SK-N-SH treated with all-trans-retinoic acid at 6 μM for 48 hours (cell line): ENCODE results near the gene C14orf180.

Experiments
- ATAC-seq: fragments of 200-7000 bp; cut with Tn5 transposase; 3 replicates; pipeline ENCODE4 v1.9.1; 2020; ENCODE audit warnings: mild to moderate bottlenecking, moderate library complexity
- ARNTL ChIP-seq: fragments of 450-650 bp; formaldehyde crosslinking; IDR thresholded peaks from 2 replicates; pipeline ENCODE4 v1.5.0; 2020; ENCODE audit warnings: low read depth, mild to moderate bottlenecking, moderate library complexity, borderline replicate concordance
- BACH2 ChIP-seq: fragments of 250-450 bp; sonication (Bioruptor Pico); IDR thresholded peaks from 2 replicates; pipeline ENCODE4 v1.9.0; 2021; ENCODE audit warnings: mild to moderate bottlenecking, borderline replicate concordance
- CSDC2 ChIP-seq: fragments of 250-450 bp; sonication (Bioruptor Pico); IDR thresholded peaks from 2 replicates; pipeline ENCODE4 v1.5.0; 2020; ENCODE audit warnings: mild to moderate bottlenecking, moderate library complexity
- ESRRG ChIP-seq: fragments of 250-450 bp; sonication (Bioruptor Pico); IDR thresholded peaks from 2 replicates; pipeline ENCODE4 v1.6.1; 2021; ENCODE audit warnings: mild to moderate bottlenecking
- GLIS3 ChIP-seq: fragments of 250-450 bp; sonication (Bioruptor Pico); IDR thresholded peaks from 2 replicates; pipeline ENCODE4 v1.5.0; 2020; ENCODE audit warnings: mild to moderate bottlenecking, moderate library complexity
- OSR1 ChIP-seq: fragments of 250-450 bp; sonication (Bioruptor Pico); IDR thresholded peaks from 2 replicates; pipeline ENCODE4 v1.8.0; 2022; ENCODE audit warnings: moderate library complexity, mild to moderate bottlenecking, inconsistent platforms
- PPARA ChIP-seq: fragments of 250-450 bp; sonication (Bioruptor Pico); IDR thresholded peaks from 2 replicates; pipeline ENCODE4 v1.5.0; 2020; ENCODE audit warnings: mild to moderate bottlenecking, borderline replicate concordance
- RARB ChIP-seq: fragments of 250-450 bp; sonication (Bioruptor Pico); IDR thresholded peaks from 2 replicates; pipeline ENCODE4 v1.8.0; 2021; ENCODE audit warnings: mild to moderate bottlenecking, moderate library complexity
- SNAI2 ChIP-seq: fragments of 250-450 bp; sonication (Bioruptor Pico); IDR thresholded peaks from 2 replicates; pipeline ENCODE4 v1.5.0; 2020; ENCODE audit warnings: mild to moderate bottlenecking, moderate library complexity
- TCF4 ChIP-seq: fragments of 250-450 bp; sonication (Bioruptor Pico); IDR thresholded peaks from 2 replicates; pipeline ENCODE4 v1.8.0; 2021; ENCODE audit warnings: mild to moderate bottlenecking, moderate library complexity, borderline replicate concordance
- ZC3H10 ChIP-seq: fragments of 250-450 bp; sonication (Bioruptor Pico); IDR thresholded peaks from 2 replicates; pipeline ENCODE4 v1.5.1; 2021; ENCODE audit warnings: mild to moderate bottlenecking, moderate library complexity
- ZFP3 ChIP-seq: fragments of 250-450 bp; sonication (Bioruptor Pico); IDR thresholded peaks from 2 replicates; pipeline ENCODE4 v1.5.0; 2020; ENCODE audit warnings: mild to moderate bottlenecking, moderate library complexity
- ZFP30 ChIP-seq: fragments of 450-650 bp; formaldehyde crosslinking; IDR thresholded peaks from 2 replicates; pipeline ENCODE4 v1.5.0; 2022; ENCODE audit warnings: mild to moderate bottlenecking, moderate library complexity
- ZNF565 ChIP-seq: fragments of 450-650 bp; formaldehyde crosslinking; conservative IDR thresholded peaks from 2 replicates; pipeline ENCODE4 v1.5.0; 2020; ENCODE audit warnings: low read depth, mild to moderate bottlenecking, moderate library complexity
- ZNF70 ChIP-seq: fragments of 450-650 bp; formaldehyde crosslinking; IDR thresholded peaks from 2 replicates; pipeline ENCODE4 v1.5.0; 2020; ENCODE audit warnings: mild to moderate bottlenecking, moderate library complexity
- ZNF8 ChIP-seq: fragments of 450-650 bp; formaldehyde crosslinking; IDR thresholded peaks from 2 replicates; pipeline ENCODE4 v1.5.0; 2020; ENCODE audit warnings: mild to moderate bottlenecking, moderate library complexity
- TF ChIP-seq, protein P1 (sequence below): fragments of 250-450 bp; sonication (Bioruptor Pico); IDR thresholded peaks from 2 replicates; pipeline ENCODE4 v1.8.0; 2020; ENCODE audit warnings: mild to moderate bottlenecking, moderate library complexity, borderline replicate concordance
- TF ChIP-seq, protein P2 (sequence below): fragments of 250-450 bp; sonication (Bioruptor Pico); IDR thresholded peaks from 2 replicates; pipeline ENCODE4 v1.5.1; 2020; ENCODE audit warnings: low read depth, mild to moderate bottlenecking, moderate library complexity
- TF ChIP-seq, protein P3 (sequence below): fragments of 250-450 bp; sonication (Bioruptor Pico); IDR thresholded peaks from 2 replicates; pipeline ENCODE4 v1.5.1; 2021; ENCODE audit warnings: mild to moderate bottlenecking, moderate library complexity
- TF ChIP-seq, protein P4 (sequence below): fragments of 250-450 bp; sonication (Bioruptor Pico); IDR thresholded peaks from 2 replicates; pipeline ENCODE4 v1.5.0; 2020; ENCODE audit warnings: mild to moderate bottlenecking, moderate library complexity
- TF ChIP-seq, protein P5 (sequence below): fragments of 250-450 bp; sonication (Bioruptor Pico); IDR thresholded peaks from 2 replicates; pipeline ENCODE4 v1.8.0; 2021; ENCODE audit warnings: low read depth, mild to moderate bottlenecking, moderate library complexity, borderline replicate concordance

C14orf180 gene

DNA sequence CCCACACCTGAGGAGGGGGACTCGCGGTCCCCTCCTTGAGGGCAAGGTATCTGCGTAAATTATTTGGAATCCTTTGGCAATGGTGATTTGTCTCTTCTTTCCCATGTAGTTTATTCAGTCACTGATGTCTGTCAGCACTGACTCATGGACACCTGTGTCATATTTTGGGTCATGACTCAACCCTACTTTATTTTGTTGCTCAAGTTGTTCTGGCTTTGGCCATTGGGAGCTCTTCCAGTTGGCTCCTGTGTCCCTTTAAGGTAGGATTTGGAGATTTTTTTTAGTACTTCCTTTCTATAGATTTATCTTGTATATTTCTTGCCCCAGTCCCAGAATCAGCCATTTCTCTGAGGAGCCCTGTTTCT, 47.4 kb upstream of the C14orf180 start:
- TF ChIP-seq, protein P1, sequence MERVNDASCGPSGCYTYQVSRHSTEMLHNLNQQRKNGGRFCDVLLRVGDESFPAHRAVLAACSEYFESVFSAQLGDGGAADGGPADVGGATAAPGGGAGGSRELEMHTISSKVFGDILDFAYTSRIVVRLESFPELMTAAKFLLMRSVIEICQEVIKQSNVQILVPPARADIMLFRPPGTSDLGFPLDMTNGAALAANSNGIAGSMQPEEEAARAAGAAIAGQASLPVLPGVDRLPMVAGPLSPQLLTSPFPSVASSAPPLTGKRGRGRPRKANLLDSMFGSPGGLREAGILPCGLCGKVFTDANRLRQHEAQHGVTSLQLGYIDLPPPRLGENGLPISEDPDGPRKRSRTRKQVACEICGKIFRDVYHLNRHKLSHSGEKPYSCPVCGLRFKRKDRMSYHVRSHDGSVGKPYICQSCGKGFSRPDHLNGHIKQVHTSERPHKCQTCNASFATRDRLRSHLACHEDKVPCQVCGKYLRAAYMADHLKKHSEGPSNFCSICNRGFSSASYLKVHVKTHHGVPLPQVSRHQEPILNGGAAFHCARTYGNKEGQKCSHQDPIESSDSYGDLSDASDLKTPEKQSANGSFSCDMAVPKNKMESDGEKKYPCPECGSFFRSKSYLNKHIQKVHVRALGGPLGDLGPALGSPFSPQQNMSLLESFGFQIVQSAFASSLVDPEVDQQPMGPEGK = no peak
- TF ChIP-seq ZNF70 (CRISPR knock-in tag) (no peak), ZFP30 (CRISPR knock-in tag) (no peak), PPARA (CRISPR knock-in tag) (no peak), BACH2 (CRISPR knock-in tag) (no peak), RARB (CRISPR knock-in tag) (no peak), TCF4 (CRISPR knock-in tag) (no peak), CSDC2 (CRISPR knock-in tag) (no peak), ZNF565 (CRISPR knock-in tag) (no peak)
- TF ChIP-seq, protein P2, sequence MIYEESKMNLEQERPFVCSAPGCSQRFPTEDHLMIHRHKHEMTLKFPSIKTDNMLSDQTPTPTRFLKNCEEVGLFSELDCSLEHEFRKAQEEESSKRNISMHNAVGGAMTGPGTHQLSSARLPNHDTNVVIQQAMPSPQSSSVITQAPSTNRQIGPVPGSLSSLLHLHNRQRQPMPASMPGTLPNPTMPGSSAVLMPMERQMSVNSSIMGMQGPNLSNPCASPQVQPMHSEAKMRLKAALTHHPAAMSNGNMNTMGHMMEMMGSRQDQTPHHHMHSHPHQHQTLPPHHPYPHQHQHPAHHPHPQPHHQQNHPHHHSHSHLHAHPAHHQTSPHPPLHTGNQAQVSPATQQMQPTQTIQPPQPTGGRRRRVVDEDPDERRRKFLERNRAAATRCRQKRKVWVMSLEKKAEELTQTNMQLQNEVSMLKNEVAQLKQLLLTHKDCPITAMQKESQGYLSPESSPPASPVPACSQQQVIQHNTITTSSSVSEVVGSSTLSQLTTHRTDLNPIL (CRISPR knock-in tag) = no peak
- TF ChIP-seq, protein P3, sequence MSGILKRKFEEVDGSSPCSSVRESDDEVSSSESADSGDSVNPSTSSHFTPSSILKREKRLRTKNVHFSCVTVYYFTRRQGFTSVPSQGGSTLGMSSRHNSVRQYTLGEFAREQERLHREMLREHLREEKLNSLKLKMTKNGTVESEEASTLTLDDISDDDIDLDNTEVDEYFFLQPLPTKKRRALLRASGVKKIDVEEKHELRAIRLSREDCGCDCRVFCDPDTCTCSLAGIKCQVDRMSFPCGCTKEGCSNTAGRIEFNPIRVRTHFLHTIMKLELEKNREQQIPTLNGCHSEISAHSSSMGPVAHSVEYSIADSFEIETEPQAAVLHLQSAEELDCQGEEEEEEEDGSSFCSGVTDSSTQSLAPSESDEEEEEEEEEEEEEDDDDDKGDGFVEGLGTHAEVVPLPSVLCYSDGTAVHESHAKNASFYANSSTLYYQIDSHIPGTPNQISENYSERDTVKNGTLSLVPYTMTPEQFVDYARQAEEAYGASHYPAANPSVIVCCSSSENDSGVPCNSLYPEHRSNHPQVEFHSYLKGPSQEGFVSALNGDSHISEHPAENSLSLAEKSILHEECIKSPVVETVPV (CRISPR knock-in tag) = no peak
- TF ChIP-seq, protein P4, sequence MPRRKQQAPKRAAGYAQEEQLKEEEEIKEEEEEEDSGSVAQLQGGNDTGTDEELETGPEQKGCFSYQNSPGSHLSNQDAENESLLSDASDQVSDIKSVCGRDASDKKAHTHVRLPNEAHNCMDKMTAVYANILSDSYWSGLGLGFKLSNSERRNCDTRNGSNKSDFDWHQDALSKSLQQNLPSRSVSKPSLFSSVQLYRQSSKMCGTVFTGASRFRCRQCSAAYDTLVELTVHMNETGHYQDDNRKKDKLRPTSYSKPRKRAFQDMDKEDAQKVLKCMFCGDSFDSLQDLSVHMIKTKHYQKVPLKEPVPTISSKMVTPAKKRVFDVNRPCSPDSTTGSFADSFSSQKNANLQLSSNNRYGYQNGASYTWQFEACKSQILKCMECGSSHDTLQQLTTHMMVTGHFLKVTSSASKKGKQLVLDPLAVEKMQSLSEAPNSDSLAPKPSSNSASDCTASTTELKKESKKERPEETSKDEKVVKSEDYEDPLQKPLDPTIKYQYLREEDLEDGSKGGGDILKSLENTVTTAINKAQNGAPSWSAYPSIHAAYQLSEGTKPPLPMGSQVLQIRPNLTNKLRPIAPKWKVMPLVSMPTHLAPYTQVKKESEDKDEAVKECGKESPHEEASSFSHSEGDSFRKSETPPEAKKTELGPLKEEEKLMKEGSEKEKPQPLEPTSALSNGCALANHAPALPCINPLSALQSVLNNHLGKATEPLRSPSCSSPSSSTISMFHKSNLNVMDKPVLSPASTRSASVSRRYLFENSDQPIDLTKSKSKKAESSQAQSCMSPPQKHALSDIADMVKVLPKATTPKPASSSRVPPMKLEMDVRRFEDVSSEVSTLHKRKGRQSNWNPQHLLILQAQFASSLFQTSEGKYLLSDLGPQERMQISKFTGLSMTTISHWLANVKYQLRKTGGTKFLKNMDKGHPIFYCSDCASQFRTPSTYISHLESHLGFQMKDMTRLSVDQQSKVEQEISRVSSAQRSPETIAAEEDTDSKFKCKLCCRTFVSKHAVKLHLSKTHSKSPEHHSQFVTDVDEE (CRISPR knock-in tag) = no peak
- TF ChIP-seq, all 23 proteins: peak for 0
- no peak for ATAC-seq

DNA sequence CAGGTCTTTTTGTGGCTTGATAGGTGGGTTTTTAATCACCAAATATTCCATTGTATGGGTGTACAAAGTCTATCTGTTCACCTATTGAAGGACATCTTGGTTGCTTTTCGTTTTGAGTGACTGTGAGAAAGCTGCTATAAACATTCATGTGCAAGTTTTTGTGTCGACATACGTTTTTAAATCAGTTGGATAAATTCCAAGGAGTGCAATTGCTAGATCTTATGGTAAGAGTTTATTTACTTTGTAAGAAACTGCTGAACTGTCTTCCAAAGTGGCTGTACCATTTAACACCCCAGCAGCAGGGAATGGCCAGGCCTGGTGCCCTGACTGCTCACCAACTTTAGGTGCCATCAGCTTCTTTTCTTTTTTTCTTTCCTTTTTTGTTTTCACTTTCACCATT, 45.5 kb upstream of the C14orf180 start:
- no peak for ATAC-seq
- TF ChIP-seq ZNF565 (CRISPR knock-in tag) = no peak
- no peak for TF ChIP-seq ZNF70 (CRISPR knock-in tag)
- TF ChIP-seq, protein P4 (CRISPR knock-in tag) = no peak
- TF ChIP-seq ARNTL = no peak
- TF ChIP-seq, protein P1 = no peak
- TF ChIP-seq BACH2 (CRISPR knock-in tag) = no peak
- no peak for TF ChIP-seq SNAI2 (CRISPR knock-in tag)
- TF ChIP-seq, protein P3 (CRISPR knock-in tag) = no peak
- TF ChIP-seq, protein P2 (CRISPR knock-in tag) = no peak
- TF ChIP-seq PPARA (CRISPR knock-in tag) = no peak
- TF ChIP-seq OSR1 (CRISPR knock-in tag) = no peak
- no peak for TF ChIP-seq ZFP3 (CRISPR knock-in tag)
- TF ChIP-seq GLIS3 (CRISPR knock-in tag) = no peak
- no peak for TF ChIP-seq CSDC2 (CRISPR knock-in tag)
- TF ChIP-seq, protein P5, sequence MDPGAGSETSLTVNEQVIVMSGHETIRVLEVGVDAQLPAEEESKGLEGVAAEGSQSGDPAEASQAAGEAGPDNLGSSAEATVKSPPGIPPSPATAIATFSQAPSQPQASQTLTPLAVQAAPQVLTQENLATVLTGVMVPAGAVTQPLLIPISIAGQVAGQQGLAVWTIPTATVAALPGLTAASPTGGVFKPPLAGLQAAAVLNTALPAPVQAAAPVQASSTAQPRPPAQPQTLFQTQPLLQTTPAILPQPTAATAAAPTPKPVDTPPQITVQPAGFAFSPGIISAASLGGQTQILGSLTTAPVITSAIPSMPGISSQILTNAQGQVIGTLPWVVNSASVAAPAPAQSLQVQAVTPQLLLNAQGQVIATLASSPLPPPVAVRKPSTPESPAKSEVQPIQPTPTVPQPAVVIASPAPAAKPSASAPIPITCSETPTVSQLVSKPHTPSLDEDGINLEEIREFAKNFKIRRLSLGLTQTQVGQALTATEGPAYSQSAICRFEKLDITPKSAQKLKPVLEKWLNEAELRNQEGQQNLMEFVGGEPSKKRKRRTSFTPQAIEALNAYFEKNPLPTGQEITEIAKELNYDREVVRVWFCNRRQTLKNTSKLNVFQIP = no peak
- no peak for TF ChIP-seq ZNF8 (CRISPR knock-in tag)
- TF ChIP-seq ESRRG (CRISPR knock-in tag) = no peak
- no peak for TF ChIP-seq ZC3H10 (CRISPR knock-in tag)
- TF ChIP-seq, all 23 proteins: peak for 0
